GM23338 (cell line): Measurements from ENCODE around the gene ABCC12. TPM values are rescaled to one million over a fixed set of nuclear protein-coding genes. Genes with fewer than 3 reads are reported as not detected.

Experiments
- ATAC-seq: fragments of 200-7000 bp; cut with Tn5 transposase; 3 replicates; pipeline ENCODE4 v1.9.1; 2020
- DNase-seq: peaks from one replicate; pipeline ENCODE4 v3.0.0-alpha.2; 2015; ENCODE audit warnings: low spot score
- H2AFZ ChIP-seq: fragments of 200-600 bp; sonication (generic); 2 replicates; pipeline ENCODE4 v1.8.0; 2016; ENCODE audit warnings: antibody characterized with exemption, mild to moderate bottlenecking, moderate library complexity
- H3F3A ChIP-seq: fragments of 200-600 bp; sonication (generic); replicated peaks from 2 replicates; pipeline ENCODE4 v1.8.0; 2017; ENCODE audit warnings: antibody characterized with exemption, mixed run types, low read depth
- H3K27ac ChIP-seq: fragments of 200-600 bp; sonication (generic); 2 replicates; pipeline ENCODE4 v1.6.1; 2016; ENCODE audit warnings: low read depth
- H3K27me3 ChIP-seq: fragments of 200-600 bp; sonication (generic); 2 replicates; pipeline ENCODE4 v1.8.0; 2016; ENCODE audit warnings: mild to moderate bottlenecking, mixed run types, moderate library complexity; ENCODE audit not compliant: insufficient read depth
- H3K36me3 ChIP-seq: fragments of 200-600 bp; sonication (generic); 2 replicates; pipeline ENCODE4 v1.8.0; 2016; ENCODE audit warnings: mild to moderate bottlenecking; ENCODE audit not compliant: insufficient read depth
- H3K4me1 ChIP-seq: fragments of 200-600 bp; sonication (generic); 2 replicates; pipeline ENCODE4 v1.8.0; 2016; ENCODE audit warnings: mild to moderate bottlenecking, moderate library complexity; ENCODE audit not compliant: insufficient read depth
- H3K4me2 ChIP-seq: fragments of 200-600 bp; sonication (generic); 2 replicates; pipeline ENCODE4 v1.7.1; 2017; ENCODE audit warnings: mixed run types
- H3K4me3 ChIP-seq: fragments of 200-600 bp; sonication (generic); 2 replicates; pipeline ENCODE4 v1.6.1; 2016; ENCODE audit warnings: mixed run types
- H3K79me2 ChIP-seq: fragments of 200-600 bp; sonication (generic); replicated peaks from 2 replicates; pipeline ENCODE4 v1.8.0; 2017; ENCODE audit warnings: mild to moderate bottlenecking; ENCODE audit not compliant: insufficient read depth
- H3K9me2 ChIP-seq: fragments of 200-600 bp; sonication (generic); 2 replicates; pipeline ENCODE4 v1.8.0; 2017; ENCODE audit not compliant: insufficient read depth
- H4K20me1 ChIP-seq: fragments of 200-600 bp; sonication (generic); replicated peaks from 2 replicates; pipeline ENCODE4 v1.8.0; 2017; ENCODE audit warnings: mild to moderate bottlenecking; ENCODE audit not compliant: insufficient read depth
- H3K27ac Mint-ChIP-seq: 2 replicates; pipeline ENCODE4 v1.8.0; 2020; ENCODE audit warnings: inconsistent platforms, mild to moderate bottlenecking, moderate library complexity, mixed read lengths
- H3K27me3 Mint-ChIP-seq: 3 replicates; pipeline ENCODE4 v1.8.0; 2022; ENCODE audit warnings: low read depth, mild to moderate bottlenecking, moderate library complexity, mixed read lengths, inconsistent platforms; ENCODE audit not compliant: insufficient read depth, poor library complexity
- H3K36me3 Mint-ChIP-seq: 3 replicates; pipeline ENCODE4 v1.8.0; 2021; ENCODE audit warnings: low read depth, mild to moderate bottlenecking, inconsistent platforms, moderate library complexity, mixed read lengths
- H3K4me1 Mint-ChIP-seq: 3 replicates; pipeline ENCODE4 v1.8.0; 2020; ENCODE audit warnings: mild to moderate bottlenecking, inconsistent platforms, mixed read lengths
- H3K4me3 Mint-ChIP-seq: 3 replicates; pipeline ENCODE4 v1.8.0; 2021; ENCODE audit warnings: moderate library complexity, mild to moderate bottlenecking, inconsistent platforms, mixed read lengths
- H3K9me3 Mint-ChIP-seq: 3 replicates; pipeline ENCODE4 v1.8.0; 2020; ENCODE audit warnings: moderate library complexity, mild to moderate bottlenecking, inconsistent platforms, mixed read lengths
- CREB1 ChIP-seq: fragments of 250-450 bp; sonication (Bioruptor Pico); IDR thresholded peaks from 2 replicates; pipeline ENCODE4 v1.5.0; 2020; ENCODE audit warnings: low read depth, mild to moderate bottlenecking, moderate library complexity
- CTCF ChIP-seq, 2 experiments: fragments of 200-600 bp in 1 of 2; sonication (generic) in 1 of 2; conservative IDR thresholded peaks; 2 replicates each; pipeline versions ENCODE4 v1.5.1 to v1.6.1; 2016 to 2017; ENCODE audit warnings: antibody characterized with exemption in 2 of 2, low read depth in 2 of 2, mild to moderate bottlenecking in 2 of 2, moderate library complexity in 1 of 2
- ETS1 ChIP-seq: IDR thresholded peaks from 2 replicates; pipeline ENCODE4 v1.6.1; 2016; ENCODE audit warnings: antibody characterized with exemption
- EZH2 ChIP-seq: fragments of 200-600 bp; sonication (generic); IDR thresholded peaks from one replicate; pipeline ENCODE4 v1.8.0; 2017; ENCODE audit warnings: antibody characterized with exemption, mild to moderate bottlenecking, low read depth; ENCODE audit not compliant: unreplicated experiment
- EZH2phosphoT487 ChIP-seq: fragments of 200-600 bp; sonication (generic); IDR thresholded peaks from one replicate; pipeline ENCODE4 v1.8.1; 2018; ENCODE audit warnings: antibody characterized with exemption; ENCODE audit not compliant: unreplicated experiment
- JUNB ChIP-seq: IDR thresholded peaks from one replicate; pipeline ENCODE4 v1.6.1; 2016; ENCODE audit warnings: antibody characterized with exemption; ENCODE audit not compliant: unreplicated experiment
- NANOG ChIP-seq: IDR thresholded peaks from 2 replicates; pipeline ENCODE4 v1.6.1; 2016; ENCODE audit warnings: antibody characterized with exemption, borderline replicate concordance
- POLR2AphosphoS5 ChIP-seq: IDR thresholded peaks from 2 replicates; pipeline ENCODE4 v1.6.1; 2016; ENCODE audit warnings: antibody characterized with exemption, low read depth
- REST ChIP-seq: IDR thresholded peaks from one replicate; pipeline ENCODE4 v1.6.1; 2018; ENCODE audit warnings: antibody characterized with exemption; ENCODE audit not compliant: unreplicated experiment
- STAT1 ChIP-seq: IDR thresholded peaks from one replicate; pipeline ENCODE4 v1.6.1; 2016; ENCODE audit warnings: antibody characterized with exemption; ENCODE audit not compliant: unreplicated experiment
- ZNF114 ChIP-seq: fragments of 250-450 bp; sonication (Bioruptor Pico); IDR thresholded peaks from 2 replicates; pipeline ENCODE4 v1.5.0; 2020; ENCODE audit warnings: mild to moderate bottlenecking, moderate library complexity
- ZNF331 ChIP-seq: fragments of 250-450 bp; sonication (Bioruptor Pico); IDR thresholded peaks from 2 replicates; pipeline ENCODE4 v1.5.0; 2020; ENCODE audit warnings: low read depth, mild to moderate bottlenecking, moderate library complexity
- ZNF462 ChIP-seq: fragments of 250-450 bp; sonication (Bioruptor Pico); IDR thresholded peaks from 2 replicates; pipeline ENCODE4 v1.5.0; 2020; ENCODE audit warnings: mild to moderate bottlenecking, moderate library complexity
- polyA plus RNA-seq: library from polyadenylated mRNA; unstranded; fragments of >200 nt; fragmentation: Nextera tagmentation; extraction: Ambion mirVana; gene quantifications from 2 replicates; pipeline ENCODE4 v1.2.1, GENCODE V29; 2016
- total RNA-seq: library from RNA; depleted of rRNA; stranded (reverse); fragments of >200 nt; shearing (Covaris generic); gene quantifications from 2 replicates; pipeline ENCODE4 v1.2.3, GENCODE V29; 2014

ABCC12 gene
- total and polyA plus RNA-seq, 2 experiments from 2014 or later: not detected

GRCh38 chr16:48203974-48204824, 48.4 kb upstream of the ABCC12 start:
- Mint-ChIP-seq H3K27me3 (peaks cover 7% of the 10 kb centered on the region), H3K4me1 (no peaks in the 10 kb centered on the region; the same call in 2 of the 3 replicates), H3K9me3 (no peaks in the 10 kb centered on the region), H3K36me3 (no peaks in the 10 kb centered on the region), H3K4me3 (no peak overlapping the region), H3K27ac (no peak overlapping the region)
- Histone ChIP-seq H3K4me1 (no peaks in the 10 kb centered on the region), H3K27ac (no peak overlapping the region), H3K9me2 (no peaks in the 10 kb centered on the region), H4K20me1 (no peaks in the 10 kb centered on the region), H3K36me3 (no peaks in the 10 kb centered on the region), H3K4me2 (no peak overlapping the region), H2AFZ (no peak overlapping the region), H3F3A (no peaks in the 10 kb centered on the region), H3K79me2 (no peaks in the 10 kb centered on the region), H3K27me3 (no peaks in the 10 kb centered on the region), H3K4me3 (no peak overlapping the region)
- TF ChIP-seq ZNF462 (CRISPR knock-in tag): no peak
- TF ChIP-seq REST: no peak
- TF ChIP-seq ZNF331 (CRISPR knock-in tag): no peak
- no peak for TF ChIP-seq STAT1
- TF ChIP-seq ETS1: no peak
- no peak for TF ChIP-seq EZH2phosphoT487
- TF ChIP-seq ZNF114 (CRISPR knock-in tag): no peak
- no peak for TF ChIP-seq POLR2AphosphoS5
- no peak for TF ChIP-seq CREB1
- no peak for TF ChIP-seq JUNB
- TF ChIP-seq NANOG: no peak
- no peak for TF ChIP-seq EZH2
- TF ChIP-seq CTCF (conservative IDR thresholded peaks at IDR 0.05; ENCODE audit: low read depth in 2 of 2): no peak
- DNase-seq: no peak
- ATAC-seq: no peak
